Lower leg skin (tissue), 3 donors: ENCODE results near the gene RBKS.

ENCODE experiments used
- POLR2A ChIP-seq, 2 donors: fragments of 450-650 bp; IDR thresholded peaks; one replicate each; pipeline ENCODE4 v1.6.1; 2016 to 2017; ENCODE audit warnings: antibody characterized with exemption in 2 of 2, mild to moderate bottlenecking in 1 of 2, moderate library complexity in 1 of 2
- TF ChIP-seq, protein P1 (sequence below), 3 donors: fragments of 450-650 bp; IDR thresholded peaks; one replicate each; pipeline ENCODE4 v1.5.1; 2016; ENCODE audit warnings: antibody characterized with exemption in 3 of 3, mild to moderate bottlenecking in 3 of 3, moderate library complexity in 2 of 3

- TF ChIP-seq, protein P1, sequence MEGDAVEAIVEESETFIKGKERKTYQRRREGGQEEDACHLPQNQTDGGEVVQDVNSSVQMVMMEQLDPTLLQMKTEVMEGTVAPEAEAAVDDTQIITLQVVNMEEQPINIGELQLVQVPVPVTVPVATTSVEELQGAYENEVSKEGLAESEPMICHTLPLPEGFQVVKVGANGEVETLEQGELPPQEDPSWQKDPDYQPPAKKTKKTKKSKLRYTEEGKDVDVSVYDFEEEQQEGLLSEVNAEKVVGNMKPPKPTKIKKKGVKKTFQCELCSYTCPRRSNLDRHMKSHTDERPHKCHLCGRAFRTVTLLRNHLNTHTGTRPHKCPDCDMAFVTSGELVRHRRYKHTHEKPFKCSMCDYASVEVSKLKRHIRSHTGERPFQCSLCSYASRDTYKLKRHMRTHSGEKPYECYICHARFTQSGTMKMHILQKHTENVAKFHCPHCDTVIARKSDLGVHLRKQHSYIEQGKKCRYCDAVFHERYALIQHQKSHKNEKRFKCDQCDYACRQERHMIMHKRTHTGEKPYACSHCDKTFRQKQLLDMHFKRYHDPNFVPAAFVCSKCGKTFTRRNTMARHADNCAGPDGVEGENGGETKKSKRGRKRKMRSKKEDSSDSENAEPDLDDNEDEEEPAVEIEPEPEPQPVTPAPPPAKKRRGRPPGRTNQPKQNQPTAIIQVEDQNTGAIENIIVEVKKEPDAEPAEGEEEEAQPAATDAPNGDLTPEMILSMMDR (IDR thresholded peaks at IDR 0.05): no peak
- TF ChIP-seq POLR2A (IDR thresholded peaks at IDR 0.05): no peak
These were observed 94.9 kb downstream of the RBKS start for GRCh38 chr2:27795093-27795834.
